GM20431 (cell line): Measurements from ENCODE around the gene TNPO1.

ENCODE experiments used
- in situ Hi-C: fragments of 300-500 bp; cut with MseI, MboI; formaldehyde crosslinking; loops from one replicate; pipeline ENCODE4 v1.15.0; 2020; ENCODE audit warnings: low sequenced_read_pairs; ENCODE audit not compliant: unreplicated experiment

TNPO1 gene

GRCh38 chr5:72849546-72849945 is 33.1 kb downstream of the TNPO1 start:
- in situ Hi-C loops: no loop called here

DNA sequence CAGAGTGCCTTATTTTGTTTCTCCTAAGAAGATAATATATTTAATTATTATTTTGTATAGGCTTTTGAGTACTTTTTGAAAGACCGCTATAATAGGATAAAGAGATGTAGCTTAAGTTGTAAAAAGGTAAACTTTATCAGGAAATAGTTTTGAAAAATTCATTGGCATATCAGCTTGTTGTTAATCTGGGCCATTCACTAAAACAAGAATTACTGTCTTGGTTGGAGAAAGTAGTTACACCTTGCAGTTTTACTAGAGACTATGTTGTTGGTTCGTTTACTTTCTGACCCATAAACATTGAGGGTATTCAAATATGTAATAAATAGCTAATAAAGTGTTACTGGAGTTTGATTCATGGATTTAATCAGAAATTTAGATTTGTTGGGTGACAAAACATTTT is 33.7 kb downstream of the TNPO1 start:
- in situ Hi-C loops: no loop called here

DNA sequence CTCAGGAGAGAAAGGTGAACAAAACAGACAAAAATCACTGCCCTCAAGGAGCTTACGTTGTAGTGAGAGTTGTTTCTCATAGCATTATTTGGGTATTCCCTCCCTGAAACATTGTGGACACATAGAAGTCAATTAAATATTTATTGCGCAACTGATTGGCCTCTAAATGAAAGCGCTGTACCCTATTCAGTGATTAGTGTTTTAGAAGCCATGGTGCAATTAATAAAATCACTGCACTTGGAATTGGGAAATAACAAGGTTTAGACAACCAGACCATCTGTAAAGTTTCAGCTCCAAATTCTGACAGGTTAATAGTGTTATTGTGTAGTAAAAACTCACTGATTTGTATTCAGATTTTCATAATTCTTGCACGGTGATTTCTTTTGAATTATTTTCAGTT is 35.9 kb downstream of the TNPO1 start:
- in situ Hi-C loops: no loop called here

DNA sequence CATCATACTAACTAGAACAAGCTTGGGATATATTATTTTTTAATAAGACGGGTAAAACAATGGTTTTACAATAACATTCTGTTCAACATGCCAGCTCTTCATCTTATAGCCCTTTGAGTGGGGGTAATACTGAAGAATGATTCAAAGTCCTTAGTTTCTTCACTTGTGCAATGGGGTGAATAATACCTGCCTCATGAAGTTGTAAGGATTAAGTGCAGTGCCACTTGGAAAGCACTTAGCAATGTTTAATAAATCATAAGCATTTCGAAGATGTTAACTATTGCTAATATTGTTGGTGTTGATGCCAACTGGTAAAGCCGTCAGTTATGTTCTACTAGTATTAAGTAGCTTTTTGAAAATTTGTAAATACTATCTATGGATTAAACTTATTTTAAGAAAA is 38.0 kb downstream of the TNPO1 start:
- in situ Hi-C loops: no loop called here

GRCh38 chr5:72855821-72856220 is 39.4 kb downstream of the TNPO1 start:
- in situ Hi-C loops: no loop called here

DNA sequence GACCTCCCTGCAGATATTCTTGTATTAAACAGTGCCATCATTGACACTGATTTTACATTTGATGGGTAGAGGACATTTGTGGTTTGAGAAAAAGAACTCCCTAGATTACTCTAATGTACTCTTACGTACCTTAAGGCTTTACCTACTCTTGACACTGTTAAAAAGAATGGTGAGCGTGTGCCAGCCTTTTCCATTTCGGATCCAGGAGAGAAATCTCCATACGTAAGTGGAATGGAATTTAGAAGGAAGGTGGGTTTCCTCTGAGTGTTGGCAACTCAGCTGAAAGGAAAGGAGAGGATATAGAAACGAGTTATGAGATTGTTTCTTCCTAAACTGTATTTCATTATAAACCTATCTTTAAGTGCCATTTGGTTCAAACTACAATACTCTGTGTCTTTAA is 40.9 kb downstream of the TNPO1 start:
- in situ Hi-C loops: no loop called here

DNA sequence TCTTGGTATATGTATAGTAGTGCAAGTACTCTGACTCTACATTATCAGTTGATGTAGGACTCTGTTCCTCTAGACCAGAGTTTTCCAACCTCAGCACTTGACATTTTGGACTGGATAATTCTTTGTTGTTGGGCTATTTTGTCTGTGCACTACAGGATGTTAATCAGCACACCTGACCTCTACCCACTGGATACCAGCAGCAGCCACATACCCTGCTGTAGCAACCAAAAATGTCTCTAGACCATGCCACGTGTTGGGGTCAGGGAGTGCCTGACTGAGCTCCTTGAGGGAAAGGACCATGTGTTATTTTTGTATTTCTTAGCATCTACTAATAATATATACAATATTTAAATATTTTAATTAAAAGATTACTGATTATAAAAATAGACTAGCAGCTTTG is 42.7 kb downstream of the TNPO1 start:
- in situ Hi-C loops: no loop called here

GRCh38 chr5:72860499-72860898 is 44.0 kb downstream of the TNPO1 start:
- in situ Hi-C loops: no loop called here

DNA sequence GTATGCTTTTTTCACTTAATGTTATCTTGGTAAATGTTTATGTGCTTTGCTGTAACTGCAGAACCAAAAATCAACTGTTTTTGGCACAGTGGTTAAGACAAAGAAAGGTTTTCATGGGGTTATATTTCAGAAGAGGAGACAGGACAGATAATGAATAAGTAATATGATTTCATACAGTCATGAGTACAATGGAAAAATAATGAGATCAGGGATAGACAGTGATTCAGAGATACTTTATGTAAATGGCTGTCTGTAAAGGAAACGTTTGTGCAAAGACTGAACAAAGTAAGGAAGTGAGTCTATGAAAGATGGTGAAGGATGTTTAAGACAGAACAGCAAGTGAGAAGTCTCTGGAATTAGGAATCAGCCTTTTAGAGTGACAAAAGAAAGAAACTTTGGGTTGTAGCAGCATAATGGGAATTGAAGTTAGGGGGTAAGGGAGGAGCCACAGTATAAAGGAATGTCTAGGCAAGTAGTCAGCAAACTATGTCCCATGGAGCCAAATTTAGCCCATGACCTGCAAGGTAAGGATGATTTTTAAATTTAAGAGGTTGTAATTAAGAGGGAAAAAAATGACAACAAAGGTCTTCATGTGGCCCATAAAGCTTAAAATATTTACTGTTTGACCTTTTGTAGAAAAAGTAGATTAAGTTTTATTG is 55.0 kb downstream of the TNPO1 start:
- in situ Hi-C loops: no loop called here

GRCh38 chr5:72878854-72879253 is 62.4 kb downstream of the TNPO1 start:
- in situ Hi-C loops: no loop called here

DNA sequence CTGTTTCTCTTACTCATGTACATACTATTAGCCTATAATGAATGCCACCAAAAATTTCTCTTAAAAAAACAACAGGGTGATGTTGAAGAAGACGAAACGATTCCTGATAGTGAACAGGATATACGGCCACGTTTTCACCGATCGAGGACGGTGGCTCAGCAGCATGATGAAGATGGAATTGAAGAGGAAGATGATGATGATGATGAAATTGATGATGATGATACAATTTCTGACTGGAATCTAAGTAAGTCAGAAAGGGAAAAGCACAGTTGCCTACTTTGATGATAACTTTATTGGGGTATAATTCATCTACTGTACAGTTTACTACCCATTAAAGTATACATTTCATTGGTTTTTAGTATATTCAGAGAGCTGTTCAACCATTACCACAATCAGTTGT is 66.5 kb downstream of the TNPO1 start:
- in situ Hi-C loops: no loop called here

- in situ Hi-C loops: no loop called here
Measured at GRCh38 chr5:72883850-72884249, 67.4 kb downstream of the TNPO1 start.

GRCh38 chr5:72884892-72885291 is 68.4 kb downstream of the TNPO1 start:
- in situ Hi-C loops: no loop called here

- in situ Hi-C loops: no loop called here
Measured at GRCh38 chr5:72885824-72886223, 69.4 kb downstream of the TNPO1 start.

DNA sequence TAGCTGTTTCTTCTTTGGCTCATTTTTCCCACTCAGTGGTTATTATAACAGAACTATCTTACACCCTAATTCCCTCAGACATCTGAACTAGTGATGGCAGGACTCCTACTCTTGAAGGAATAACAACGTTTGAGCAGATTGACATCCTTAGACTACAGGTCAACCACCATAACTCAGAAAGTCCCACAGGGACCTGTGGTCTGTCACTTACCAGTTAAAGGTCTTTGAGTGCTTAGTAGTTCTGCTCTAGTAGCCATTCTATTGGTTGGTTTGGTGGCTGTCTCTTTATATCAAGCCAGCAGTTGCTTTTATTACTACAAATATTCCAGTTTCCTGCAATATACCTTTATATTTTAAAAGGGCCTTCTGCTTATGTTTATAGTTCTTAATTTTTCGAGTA is 72.1 kb downstream of the TNPO1 start:
- in situ Hi-C loops: no loop called here

DNA sequence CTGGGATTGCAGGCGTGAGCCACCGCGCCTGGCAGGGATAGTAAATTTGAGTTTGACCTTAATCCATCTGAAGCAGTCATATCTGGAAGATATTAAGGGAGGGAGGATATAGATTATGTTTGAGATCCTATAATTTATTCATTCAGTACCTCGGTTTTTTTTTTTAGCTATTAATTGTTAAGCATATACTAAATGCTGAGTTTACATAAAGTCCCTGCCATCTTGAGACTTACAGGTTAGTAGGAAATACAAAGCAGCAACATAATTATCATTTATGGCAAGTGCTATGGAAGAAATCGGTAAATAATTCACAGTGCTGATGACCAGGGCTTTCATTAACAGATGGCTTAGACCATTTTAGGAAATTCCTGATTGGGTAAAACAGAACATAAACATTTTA is 72.9 kb downstream of the TNPO1 start:
- in situ Hi-C loops: no loop called here

DNA sequence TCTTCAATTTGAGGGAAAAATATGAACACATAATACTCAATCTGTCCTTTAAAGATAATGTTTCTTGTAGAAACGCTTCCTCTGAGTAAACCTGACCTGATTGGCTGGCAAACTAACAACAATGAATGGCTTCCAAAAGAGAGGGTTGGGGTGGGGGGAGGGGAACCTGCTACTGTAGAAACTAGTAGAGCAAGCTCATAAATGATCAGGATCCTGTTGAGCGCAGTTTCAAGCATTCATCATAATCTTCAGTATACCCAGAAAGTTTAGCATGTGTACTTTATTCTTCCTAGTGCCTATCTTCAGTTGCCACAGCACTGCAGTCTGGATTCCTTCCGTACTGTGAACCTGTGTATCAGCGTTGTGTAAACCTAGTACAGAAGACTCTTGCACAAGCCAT is 76.4 kb downstream of the TNPO1 start:
- in situ Hi-C loops: no loop called here

- in situ Hi-C loops: no loop called here
Measured at GRCh38 chr5:72895758-72896157, 79.3 kb downstream of the TNPO1 start.

DNA sequence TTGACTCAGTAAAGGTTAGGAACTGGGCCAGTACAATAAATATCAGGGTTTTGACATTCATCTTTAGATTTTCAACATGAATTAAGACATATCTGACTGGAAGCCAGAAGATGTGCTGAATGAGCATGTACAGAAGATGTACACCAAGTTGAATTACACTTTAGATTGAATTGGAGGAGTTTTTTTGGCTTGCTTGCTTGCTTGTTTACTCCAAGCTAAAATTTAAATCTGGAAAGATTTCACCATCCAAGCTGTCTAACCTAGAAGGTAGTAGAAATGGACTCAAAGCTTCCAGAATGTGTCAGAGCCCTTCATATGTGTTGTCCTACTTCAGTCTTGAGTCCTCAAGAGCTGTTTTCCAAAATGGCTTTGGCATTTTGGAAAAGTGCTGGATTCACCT is 90.3 kb downstream of the TNPO1 start:
- in situ Hi-C loops: no loop called here

- in situ Hi-C loops: no loop called here
Measured at GRCh38 chr5:72908664-72909063, 92.2 kb downstream of the TNPO1 start.

GRCh38 chr5:72917371-72917776 is 100.9 kb downstream of the TNPO1 start:
- in situ Hi-C loops: no loop called here

DNA sequence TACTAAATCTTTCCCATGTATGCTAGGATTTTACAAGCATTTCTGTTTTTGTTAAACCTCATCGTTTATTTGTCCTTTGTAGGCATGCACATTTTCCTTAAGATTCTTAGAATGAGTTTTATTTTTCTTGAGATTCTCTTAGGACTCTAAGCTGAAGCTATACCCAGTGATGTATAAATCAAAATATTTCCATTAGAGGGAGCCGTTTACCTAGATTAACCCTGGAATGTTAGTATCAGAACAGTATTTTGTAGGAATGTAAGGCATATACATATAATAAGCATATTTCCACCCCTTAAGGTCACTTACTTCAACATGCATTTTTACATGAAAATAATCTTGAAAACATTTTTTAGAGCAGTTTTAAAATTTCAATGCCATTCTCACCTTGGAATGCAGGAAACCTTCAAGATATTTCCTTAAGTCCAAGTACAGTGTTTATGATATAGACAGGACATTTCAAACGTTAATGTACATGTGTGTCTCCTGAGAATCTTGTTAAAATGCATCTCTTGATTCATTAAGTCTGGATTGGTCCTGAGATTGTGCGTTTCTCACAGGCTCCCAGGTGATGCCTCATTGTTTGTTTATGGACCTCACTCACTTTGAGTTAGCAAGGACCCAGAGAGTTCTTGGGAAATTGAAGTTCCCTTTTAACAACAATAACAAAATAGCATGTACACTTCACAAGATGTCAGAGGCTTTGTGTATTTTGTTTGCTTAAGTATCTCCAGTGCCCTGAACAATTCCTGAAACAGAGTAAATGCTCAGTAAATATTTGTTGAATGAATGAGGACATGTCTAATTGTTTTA is 104.4 kb downstream of the TNPO1 start:
- in situ Hi-C loops: no loop called here
